ENCODE results near the gene SCGN. TPM values are rescaled to one million over a fixed set of nuclear protein-coding genes. Genes with fewer than 3 reads are reported as not detected.

SCGN gene
- total RNA-seq, 1 experiment from 2014 or later, result not detected

- Histone ChIP-seq H3K4me2 (no peak overlapping the region), H3K4me3 (no peak overlapping the region), H3K9me3 (ENCODE audit: insufficient read depth, low read depth) (no peaks in the 10 kb centered on the region), H2AFZ (no peak overlapping the region), H3K4me1 (replicated peaks; ENCODE audit: insufficient read depth) (no peaks in the 10 kb centered on the region), H3K27me3 (ENCODE audit: insufficient read depth, low read depth) (no peaks in the 10 kb centered on the region), H3F3A (ENCODE audit: insufficient read depth, low read depth) (no peaks in the 10 kb centered on the region), H3K27ac (no peak overlapping the region), H3K36me3 (ENCODE audit: low read depth) (no peaks in the 10 kb centered on the region), H3K9me2 (ENCODE audit: insufficient read depth) (no peaks in the 10 kb centered on the region), H3K79me2 (ENCODE audit: low read depth) (no peaks in the 10 kb centered on the region), H4K20me1 (ENCODE audit: insufficient read depth) (no peaks in the 10 kb centered on the region)
- ChIA-PET POLR2A (ENCODE audit: unreplicated experiment) (interaction anchor here (0.6 to 0.8 kb wide), 3 partner anchors 275 to 939 kb away, joined by 3 to 7 read pairs (median 6); no protein-coding TSS in a partner anchor), CTCF (interaction anchor here (0.6 to 1.0 kb wide), 7 partner anchors 10 to 867 kb away, joined by 3 to 6 read pairs (median 3); no protein-coding TSS in a partner anchor)
- no peak for DNase-seq
- intact Hi-C loops (cut with micrococcal nuclease; ENCODE audit: unreplicated experiment), result loop anchor here (2.0 kb wide), 1 partner anchor 495 kb away; no protein-coding TSS in a partner anchor
- TF ChIP-seq EZH2 (IDR thresholded peaks at IDR 0.05; ENCODE audit: low read depth), result no peak
- TF ChIP-seq CTCF (conservative IDR thresholded peaks at IDR 0.05), result peak; percentile 83
- no TSS peak for BruUV-seq (replicated peaks)
Measured at GRCh38 chr6:25717866-25718740, 66.1 kb downstream of the SCGN start.

- H3K4me3 ChIP-seq, result no peak overlapping the region
- H3K27ac ChIP-seq, result no peak overlapping the region
- no peak overlapping the region for H2AFZ ChIP-seq
- H3K79me2 ChIP-seq (ENCODE audit: low read depth), result no peaks in the 10 kb centered on the region
- no peaks in the 10 kb centered on the region for H3K36me3 ChIP-seq (ENCODE audit: low read depth)
- no peak overlapping the region for H3K4me2 ChIP-seq
- H3K9me3 ChIP-seq (ENCODE audit: insufficient read depth, low read depth), result no peaks in the 10 kb centered on the region
- H3K4me1 ChIP-seq (replicated peaks; ENCODE audit: insufficient read depth), result no peaks in the 10 kb centered on the region
- H4K20me1 ChIP-seq (ENCODE audit: insufficient read depth), result no peaks in the 10 kb centered on the region
- DNase-seq, result no peak
- H3F3A ChIP-seq (ENCODE audit: insufficient read depth, low read depth), result no peaks in the 10 kb centered on the region
- BruUV-seq (replicated peaks), result no TSS peak
- POLR2A ChIA-PET (ENCODE audit: unreplicated experiment), result no interaction called here
- CTCF ChIA-PET, result interaction anchor here (0.7 kb wide), 1 partner anchor 116 kb away, joined by 4 read pairs; no protein-coding TSS in a partner anchor
- H3K9me2 ChIP-seq (ENCODE audit: insufficient read depth), result no peaks in the 10 kb centered on the region
- intact Hi-C loops (cut with micrococcal nuclease; ENCODE audit: unreplicated experiment), result no loop called here
- H3K27me3 ChIP-seq (ENCODE audit: insufficient read depth, low read depth), result no peaks in the 10 kb centered on the region
- TF ChIP-seq CTCF (conservative IDR thresholded peaks at IDR 0.05), result no peak
- no peak for TF ChIP-seq EZH2 (IDR thresholded peaks at IDR 0.05; ENCODE audit: low read depth)
Measured at GRCh38 chr6:25726122-25726911, 74.3 kb downstream of the SCGN start.

- Histone ChIP-seq H3K4me3 (no peak overlapping the region), H3K79me2 (ENCODE audit: low read depth) (no peaks in the 10 kb centered on the region), H3K27me3 (ENCODE audit: insufficient read depth, low read depth) (no peaks in the 10 kb centered on the region), H3K4me2 (no peak overlapping the region), H3K4me1 (replicated peaks; ENCODE audit: insufficient read depth) (no peaks in the 10 kb centered on the region), H3K27ac (no peak overlapping the region), H2AFZ (no peak overlapping the region), H3K9me2 (ENCODE audit: insufficient read depth) (no peaks in the 10 kb centered on the region), H3K9me3 (ENCODE audit: insufficient read depth, low read depth) (no peaks in the 10 kb centered on the region), H3F3A (ENCODE audit: insufficient read depth, low read depth) (no peaks in the 10 kb centered on the region), H3K36me3 (ENCODE audit: low read depth) (no peaks in the 10 kb centered on the region), H4K20me1 (ENCODE audit: insufficient read depth) (no peaks in the 10 kb centered on the region)
- intact Hi-C loops (cut with micrococcal nuclease; ENCODE audit: unreplicated experiment), result no loop called here
- BruUV-seq (replicated peaks), result no TSS peak
- ChIA-PET POLR2A (ENCODE audit: unreplicated experiment) (no interaction called here), CTCF (interaction anchor here (0.7 kb wide), 2 partner anchors 91 to 115 kb away, joined by 4 read pairs; no protein-coding TSS in a partner anchor)
- no peak for DNase-seq
- TF ChIP-seq EZH2 (IDR thresholded peaks at IDR 0.05; ENCODE audit: low read depth) (no peak), CTCF (conservative IDR thresholded peaks at IDR 0.05) (no peak)
Measured at GRCh38 chr6:25727028-25727427, 75.0 kb downstream of the SCGN start.

Measured in PC-9 (cell line).